ENCODE measurements around the gene FAU. TPM values are rescaled to one million over a fixed set of nuclear protein-coding genes. Genes with fewer than 3 reads are reported as not detected.

The FAU gene
- total and polyA plus RNA-seq, 10 of the 15 experiments (the other 5 are each of a cell fraction or from before 2014, with no cell fraction given): 332 to 1,347 (median 990) TPM

GRCh38 chr11:65165410-65166317, 43.7 kb upstream of the FAU start:
- CTCF ChIA-PET: interaction anchor here (0.6 to 1.0 kb wide), 2 partner anchors 53 to 274 kb away, joined by 3 read pairs; no protein-coding TSS in a partner anchor
- SMC1A ChIA-PET (ENCODE audit: uncharacterized antibody, unreplicated experiment): interaction anchor here (0.6 kb wide), 1 partner anchor 428 kb away, joined by 4 read pairs; no protein-coding TSS in a partner anchor
- FAIRE-seq: no peak
- no peaks in the 10 kb centered on the region for H3K9me3 ChIP-seq (replicated peaks; ENCODE audit: control insufficient read depth, insufficient read depth, low read length)
- H2AFZ ChIP-seq (ENCODE audit: control insufficient read depth, low read depth, low read length): no peak overlapping the region
- no peak for TF ChIP-seq PRDM15 (CRISPR knock-in tag; IDR thresholded peaks at IDR 0.05)
- TF ChIP-seq ZNF274 (IDR thresholded peaks at IDR 0.05; ENCODE audit: insufficient read depth, insufficient read length): no peak
- no peak overlapping the region for H3K4me2 ChIP-seq (ENCODE audit: control insufficient read depth, insufficient read depth)
- intact Hi-C loops (cut with micrococcal nuclease; ENCODE audit: unreplicated experiment): no loop called here
- RAD21 ChIA-PET (ENCODE audit: unreplicated experiment): no interaction called here
- ATAC-seq: no peak
- BruUV-seq (replicated peaks): no TSS peak
- POLR2A ChIA-PET: interaction anchor here (0.8 kb wide), 1 partner anchor 30 kb away, joined by 4 read pairs; no protein-coding TSS in a partner anchor
- no peaks in the 10 kb centered on the region for H3K79me2 ChIP-seq (ENCODE audit: control insufficient read depth, insufficient read depth, low read length)
- DNase-seq (ENCODE audit: low read depth, low spot score): no peak
- H3K27me3 ChIP-seq (replicated peaks in 1 of 2; ENCODE audit: control insufficient read depth in 2 of 2, insufficient read depth in 2 of 2, low read length in 1 of 2): no peaks in the 10 kb centered on the region
- no peaks in the 10 kb centered on the region for H4K20me1 ChIP-seq (ENCODE audit: control insufficient read depth, insufficient read depth)
- in situ Hi-C loops (cut with MboI): no loop called here
- H3K4me1 ChIP-seq (ENCODE audit: control insufficient read depth, insufficient read depth, low read length): peaks cover 6% of the 10 kb centered on the region
- H3K36me3 ChIP-seq (ENCODE audit: control insufficient read depth in 2 of 2, insufficient read depth in 2 of 2, low read length in 1 of 2): no peaks in the 10 kb centered on the region
- H3K4me3 ChIP-seq: no peak overlapping the region
- no peak overlapping the region for H3K27ac ChIP-seq (ENCODE audit: control insufficient read depth, insufficient read depth)
- H3K9ac ChIP-seq (ENCODE audit: control insufficient read depth, insufficient read depth, low read length): no peak overlapping the region
- 87% methylated on average over 29 of the region's 31 CpGs for WGBS (ENCODE audit: insufficient coverage, insufficient replicate concordance, low lambda C conversion rate, missing lambda C conversion rate)

All from GM12878 (cell line).